ENCODE results near the gene MIOX.
"Not testable (repeated sequence)": the region's sequence is repeated elsewhere in the genome, so short reads cannot be mapped to it uniquely, and the experiment has no call there.

The MIOX gene

GRCh38 chr22:50532824-50533796 lies 46.5 kb downstream of the MIOX start:
- DNase-seq, result peak in 1 of 2 experiments; percentile 23
- TF ChIP-seq POLR2A (IDR thresholded peaks at IDR 0.05; ENCODE audit: low read length), result no peak
- no peak for TF ChIP-seq GATA1 (IDR thresholded peaks at IDR 0.05; ENCODE audit: low read depth, low read length)

DNA sequence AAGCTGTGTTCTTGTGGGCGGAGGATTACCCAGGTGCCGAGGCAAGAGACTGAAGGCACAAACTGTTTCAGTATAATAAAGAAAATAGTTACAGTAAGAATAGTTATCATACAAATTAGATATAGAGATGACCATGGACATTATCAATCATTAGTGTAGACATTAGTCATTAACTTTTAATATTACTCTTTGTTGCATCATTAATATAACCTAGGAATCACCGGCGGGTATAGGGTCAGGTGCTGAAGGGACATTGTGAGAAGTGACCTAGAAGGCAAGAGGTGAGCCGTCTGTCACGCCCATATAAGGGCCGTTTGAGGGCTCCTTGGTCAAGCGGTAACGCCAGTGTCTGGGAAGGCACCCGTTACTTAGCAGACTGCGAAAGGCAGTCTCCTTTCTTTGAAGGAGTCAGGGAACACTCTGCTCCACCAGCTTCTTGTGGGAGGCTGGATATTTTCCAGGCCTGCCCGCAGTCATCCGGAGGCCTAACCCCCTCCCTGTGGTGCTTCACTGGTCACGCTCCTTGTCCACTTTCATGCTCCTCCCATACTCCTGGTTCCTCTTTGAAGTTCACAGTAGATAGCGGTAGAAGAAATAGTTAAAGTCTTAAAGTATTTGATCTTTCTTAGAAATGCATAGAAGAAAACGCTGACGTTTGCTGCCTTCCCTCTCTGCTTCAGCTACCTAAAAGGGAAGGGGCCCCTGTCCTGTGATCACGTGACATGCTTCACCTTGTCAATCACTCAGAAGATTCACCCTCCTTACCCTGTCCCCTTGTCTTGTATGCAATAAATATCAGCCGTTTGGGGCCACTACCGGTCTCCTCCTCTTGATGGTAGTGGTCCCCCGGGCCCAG lies 47.4 kb downstream of the MIOX start:
- DNase-seq, result not testable (repeated sequence)

DNA sequence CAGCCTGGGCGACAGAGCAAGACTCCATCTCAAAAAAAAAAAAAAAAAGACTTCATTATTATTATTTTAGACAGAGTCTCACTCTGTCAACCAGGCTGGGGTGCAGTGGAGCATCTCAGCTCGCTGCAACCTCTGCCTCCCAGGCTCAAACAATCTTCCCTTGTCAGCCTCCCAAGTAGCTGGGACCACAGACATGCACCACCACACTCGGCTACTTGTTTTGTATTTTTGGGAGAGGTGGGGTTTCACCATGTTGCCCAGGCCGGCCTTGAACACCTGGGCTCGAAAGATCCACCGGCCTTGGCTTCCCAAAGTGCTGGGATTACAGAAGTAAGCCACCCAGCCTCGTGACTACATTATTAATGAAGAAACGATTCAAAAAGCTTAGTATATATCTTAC lies 48.5 kb downstream of the MIOX start:
- TF ChIP-seq POLR2A (IDR thresholded peaks at IDR 0.05; ENCODE audit: low read length), result no peak
- TF ChIP-seq GATA1 (IDR thresholded peaks at IDR 0.05; ENCODE audit: low read depth, low read length), result no peak
- DNase-seq, result no peak

- no peak for DNase-seq
- TF ChIP-seq POLR2A (IDR thresholded peaks at IDR 0.05; ENCODE audit: low read length), result no peak
- TF ChIP-seq GATA1 (IDR thresholded peaks at IDR 0.05; ENCODE audit: low read depth, low read length), result no peak
Observed at GRCh38 chr22:50536226-50536625, 49.6 kb downstream of the MIOX start.

DNA sequence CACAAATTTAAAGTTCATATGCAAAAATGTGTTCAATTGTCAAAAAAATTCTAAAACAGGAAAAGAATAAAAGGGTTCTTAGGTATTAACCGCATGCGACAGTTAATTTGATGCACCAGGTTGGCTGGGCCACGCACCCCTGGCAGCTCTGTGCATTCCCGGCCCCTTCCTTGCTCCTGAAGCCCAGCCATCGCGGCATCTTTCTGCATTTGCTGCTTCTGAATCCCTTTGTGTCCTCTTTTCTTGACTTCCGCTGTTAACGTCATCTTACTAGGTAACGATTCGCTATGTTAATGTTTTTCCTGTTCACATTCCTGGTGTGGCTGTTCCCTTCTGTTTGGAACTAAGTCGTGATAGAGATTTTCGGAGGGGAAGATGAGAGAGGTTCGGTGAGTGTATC lies 51.1 kb downstream of the MIOX start:
- no peak for DNase-seq
- TF ChIP-seq GATA1 (IDR thresholded peaks at IDR 0.05; ENCODE audit: low read depth, low read length) (no peak), POLR2A (IDR thresholded peaks at IDR 0.05; ENCODE audit: low read length) (no peak)

All from erythroblast (primary cell).